GM12878 (cell line): ENCODE results near the gene GNAQ. TPM values are rescaled to one million over a fixed set of nuclear protein-coding genes. Genes with fewer than 3 reads are reported as not detected.

Source experiments
- ATAC-seq: fragments of 200-7000 bp; cut with Tn5 transposase; 3 replicates; pipeline ENCODE4 v1.9.1; 2020; ENCODE audit warnings: mild to moderate bottlenecking, moderate library complexity
- BruUV-seq: library from RNA; stranded (reverse); fragments of 400-500 nt; replicated peaks from 2 replicates; lab custom pipeline; 2021; lab: Mats Ljungman, UMichigan
- CTCF ChIA-PET: fragments of 300-600 bp; sonication (Branson Sonifier 250); formaldehyde crosslinking; extraction: SDS; loops from one replicate; lab custom pipeline; 2021; ENCODE audit warnings: inconsistent platforms; lab: Yijun Ruan, JAX
- POLR2A ChIA-PET: fragments of 350-600 bp; formaldehyde crosslinking; extraction: SDS; loops from one replicate; lab custom pipeline; 2021; ENCODE audit warnings: inconsistent platforms; lab: Charles Lee
- RAD21 ChIA-PET: fragments of 300-600 bp; sonication (Branson Sonifier 250); formaldehyde crosslinking; loops from one replicate; lab custom pipeline; 2023; ENCODE audit warnings: antibody characterized with exemption; ENCODE audit not compliant: unreplicated experiment; lab: Charles Lee
- SMC1A ChIA-PET: fragments of 300-600 bp; sonication (Branson Sonifier 250); formaldehyde crosslinking; loops from one replicate; lab custom pipeline; 2023; ENCODE audit not compliant: unreplicated experiment, uncharacterized antibody; lab: Charles Lee
- DNase-seq: peaks from one replicate; pipeline ENCODE4 v3.0.0-alpha.2; 2011; ENCODE audit warnings: low read depth, low spot score
- FAIRE-seq: peaks from 3 replicates; lab custom pipeline; 2011; peaks lifted over from hg19 to GRCh38; lab: Jason Lieb, UNC
- H2AFZ ChIP-seq: 2 replicates; pipeline ENCODE4 v1.6.0; 2011; ENCODE audit warnings: low read depth, low read length, control low read depth; ENCODE audit not compliant: control insufficient read depth
- H3K27ac ChIP-seq: 2 replicates; pipeline ENCODE4 v1.5.1; 2011; ENCODE audit warnings: control low read depth; ENCODE audit not compliant: control insufficient read depth, insufficient read depth
- H3K27me3 ChIP-seq, 2 experiments: replicated peaks in 1 of 2; 2 replicates each; pipeline versions ENCODE4 v1.6.0 to v1.6.1; 2011; ENCODE audit warnings: low read length in 1 of 2; ENCODE audit not compliant: control insufficient read depth in 2 of 2, insufficient read depth in 2 of 2
- H3K36me3 ChIP-seq, 2 experiments: 2 replicates each; pipeline ENCODE4 v1.5.1; 2011; ENCODE audit warnings: low read length in 1 of 2; ENCODE audit not compliant: control insufficient read depth in 2 of 2, insufficient read depth in 2 of 2
- H3K4me1 ChIP-seq: 2 replicates; pipeline ENCODE4 v1.6.1; 2011; ENCODE audit warnings: mild to moderate bottlenecking, low read length, moderate library complexity, mixed read lengths; ENCODE audit not compliant: control insufficient read depth, insufficient read depth
- H3K4me2 ChIP-seq: 2 replicates; pipeline ENCODE4 v1.6.0; 2011; ENCODE audit warnings: control low read depth; ENCODE audit not compliant: control insufficient read depth, insufficient read depth
- H3K4me3 ChIP-seq: fragments of 200-600 bp; sonication (generic); 2 replicates; pipeline ENCODE4 v1.5.1; 2016
- H3K79me2 ChIP-seq: 2 replicates; pipeline ENCODE4 v1.6.0; 2011; ENCODE audit warnings: low read length; ENCODE audit not compliant: control insufficient read depth, insufficient read depth
- H3K9ac ChIP-seq: 2 replicates; pipeline ENCODE4 v1.8.0; 2011; ENCODE audit warnings: low read length, control low read depth, mixed read lengths; ENCODE audit not compliant: control insufficient read depth, insufficient read depth
- H3K9me3 ChIP-seq: replicated peaks from 3 replicates; pipeline ENCODE4 v1.5.1; 2011; ENCODE audit warnings: mild to moderate bottlenecking, low read length; ENCODE audit not compliant: control insufficient read depth, insufficient read depth
- H4K20me1 ChIP-seq: 2 replicates; pipeline ENCODE4 v1.6.0; 2011; ENCODE audit not compliant: control insufficient read depth, insufficient read depth
- BMI1 ChIP-seq: fragments of 450-650 bp; IDR thresholded peaks from 2 replicates; pipeline ENCODE4 v1.6.1; 2016; ENCODE audit warnings: mild to moderate bottlenecking, moderate library complexity, borderline replicate concordance
- CBX3 ChIP-seq: fragments of 200-600 bp; sonication (generic); IDR thresholded peaks from 2 replicates; pipeline ENCODE4 v1.6.1; 2016; ENCODE audit warnings: low read depth, borderline replicate concordance
- ESRRA ChIP-seq: IDR thresholded peaks from 2 replicates; pipeline ENCODE4 v1.6.1; 2012; ENCODE audit warnings: mild to moderate bottlenecking, low read length, improper control_type of control experiment
- HDAC2 ChIP-seq: fragments of 200-600 bp; sonication (generic); IDR thresholded peaks from 2 replicates; pipeline ENCODE4 v1.6.1; 2017
- NR2C2 ChIP-seq: IDR thresholded peaks from 2 replicates; pipeline ENCODE4 v1.6.1; 2011; ENCODE audit warnings: borderline replicate concordance, low read depth; ENCODE audit not compliant: control insufficient read depth, insufficient read length
- PAX5 ChIP-seq: IDR thresholded peaks from 2 replicates; pipeline ENCODE4 v1.6.1; 2011; ENCODE audit warnings: low read depth, low read length, borderline replicate concordance
- POLR2A ChIP-seq: IDR thresholded peaks from 2 replicates; pipeline ENCODE4 v1.6.1; 2011; ENCODE audit warnings: low read depth, mild to moderate bottlenecking, low read length
- RCOR1 ChIP-seq: conservative IDR thresholded peaks from 2 replicates; pipeline ENCODE4 v1.6.1; 2012; ENCODE audit warnings: low read depth, low read length, improper control_type of control experiment
- RELA ChIP-seq: fragments of 450-650 bp; IDR thresholded peaks from 2 replicates; pipeline ENCODE4 v1.8.0; 2014; ENCODE audit warnings: borderline replicate concordance; ENCODE audit not compliant: partially characterized antibody
- SPI1 ChIP-seq: IDR thresholded peaks from 2 replicates; pipeline ENCODE4 v1.6.1; 2011; ENCODE audit warnings: low read depth, mild to moderate bottlenecking, low read length, moderate library complexity, borderline replicate concordance; ENCODE audit not compliant: insufficient read depth
- STAT1 ChIP-seq: fragments of 450-650 bp; conservative IDR thresholded peaks from 2 replicates; pipeline ENCODE4 v1.6.1; 2014; ENCODE audit warnings: antibody characterized with exemption, mild to moderate bottlenecking
- SUPT20H ChIP-seq: IDR thresholded peaks from 2 replicates; pipeline ENCODE4 v1.6.1; 2011; ENCODE audit warnings: low read depth, mild to moderate bottlenecking, low read length, moderate library complexity, borderline replicate concordance; ENCODE audit not compliant: control insufficient read depth
- ZNF217 ChIP-seq: fragments of 450-650 bp; IDR thresholded peaks from 2 replicates; pipeline ENCODE4 v1.6.1; 2017; ENCODE audit warnings: antibody characterized with exemption, mild to moderate bottlenecking
- ZNF274 ChIP-seq: IDR thresholded peaks from one replicate; pipeline ENCODE4 v1.8.0; 2011; ENCODE audit not compliant: insufficient read length, insufficient read depth
- WGBS: methylation state at CpG from one replicate; pipeline ENCODE4 v1.1.6; 2016; ENCODE audit warnings: low lambda C conversion rate; ENCODE audit not compliant: insufficient replicate concordance, insufficient coverage; ENCODE audit errors: missing lambda C conversion rate; 5-methylcytosine and 5-hydroxymethylcytosine counted together
- in situ Hi-C: fragments of 300-500 bp; cut with MboI; formaldehyde crosslinking; loops from 9 replicates; pipeline ENCODE4 v1.14.3; 2018; ENCODE audit warnings: mixed read lengths
- intact Hi-C: fragments of 100-400 bp; cut with micrococcal nuclease; formaldehyde crosslinking; loops from one replicate; pipeline ENCODE4 v1.14.2; 2022; ENCODE audit not compliant: unreplicated experiment
- polyA plus RNA-seq, 11 experiments: library from polyadenylated mRNA; depleted of rRNA in 4 of 11; unstranded in 6 of 11; stranded (reverse) in 5 of 11; fragments of >200 nt; fragmentation: Nextera tagmentation in 4 of 11; fragmentation: Illumina TruSeq in 1 of 11; extraction: Ambion mirVana in 4 of 11; extraction: Trizol in 1 of 11; gene quantifications; 1 replicate in 1 of 11; 2 replicates in 10 of 11; pipeline versions ENCODE4 v1.2.1 to v1.2.3, GENCODE V29; 2011 to 2016; ENCODE audit warnings: inconsistent platforms in 2 of 11, missing spikeins in 2 of 11, low read depth in 1 of 11
- total RNA-seq, 4 experiments: library from RNA; depleted of rRNA in 3 of 4; stranded (reverse); fragments of >200 nt in 3 of 4; fragmentation: Illumina TruSeq in 1 of 4; extraction: Trizol in 1 of 4; gene quantifications; 2 replicates each; pipeline versions ENCODE4 v1.2.1 to v1.2.3, GENCODE V29; 2013 to 2021
- TF ChIP-seq, protein P1 (sequence below): IDR thresholded peaks from 2 replicates; pipeline ENCODE4 v1.6.1; 2011; ENCODE audit warnings: borderline replicate concordance, low read depth, mild to moderate bottlenecking, moderate library complexity, mixed read lengths, low read length; ENCODE audit not compliant: insufficient read depth; ENCODE audit errors: extremely low read length
- TF ChIP-seq, protein P2 (sequence below): fragments of 150-350 bp; IDR thresholded peaks from 2 replicates; pipeline ENCODE4 v1.6.1; 2014; ENCODE audit warnings: mild to moderate bottlenecking, low read depth, low read length
- TF ChIP-seq, protein P3 (sequence below): IDR thresholded peaks from 2 replicates; pipeline ENCODE4 v1.6.1; 2012; ENCODE audit warnings: low read depth, low read length, improper control_type of control experiment

Gene GNAQ
- total and polyA plus RNA-seq, 10 of the 15 experiments (the other 5 are each of a cell fraction or from before 2014, with no cell fraction given) = 0.15 to 47.2 (median 0.49) TPM

DNA sequence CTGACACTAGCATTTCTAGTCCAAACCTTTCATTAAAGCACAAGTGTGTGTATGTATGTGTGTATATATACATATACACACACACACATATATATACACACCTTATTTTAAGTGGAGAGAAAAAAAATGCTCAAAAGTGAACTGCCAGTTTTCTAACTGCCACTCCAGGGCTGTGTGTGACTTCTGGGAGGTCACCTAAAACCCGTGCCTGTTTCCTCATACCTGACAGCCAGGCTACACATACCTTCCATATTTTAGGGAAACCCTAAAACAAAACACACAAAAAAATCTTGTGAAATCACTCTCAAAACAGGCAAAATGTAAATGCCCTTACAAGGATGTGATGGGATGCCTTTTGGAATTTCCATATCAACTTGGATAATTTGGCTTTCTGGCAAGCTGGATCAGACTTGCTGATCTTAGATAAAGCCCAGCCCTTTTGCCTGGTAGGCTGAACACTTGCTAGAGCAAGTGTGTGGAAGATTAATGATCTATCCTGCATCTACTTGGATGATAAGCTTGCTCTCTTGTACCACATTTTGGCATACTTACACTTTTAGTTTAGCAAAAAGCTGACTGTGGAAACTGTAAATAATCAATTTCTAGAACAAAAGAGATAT lies 127.8 kb downstream of the GNAQ start:
- POLR2A ChIA-PET = interaction anchor here (0.7 to 1.9 kb wide), 7 partner anchors 10 to 169 kb away, joined by 3 to 9 read pairs (median 4); no protein-coding TSS in a partner anchor
- Histone ChIP-seq H3K4me1 (no peaks in the 10 kb centered on the region), H3K4me2 (no peak overlapping the region), H3K9me3 (no peaks in the 10 kb centered on the region), H3K27ac (no peak overlapping the region), H3K4me3 (no peak overlapping the region), H2AFZ (no peak overlapping the region), H3K27me3 (no peaks in the 10 kb centered on the region), H3K36me3 (no peaks in the 10 kb centered on the region), H3K9ac (no peak overlapping the region), H3K79me2 (no peaks in the 10 kb centered on the region), H4K20me1 (no peaks in the 10 kb centered on the region)
- no peak for TF ChIP-seq RELA
- TF ChIP-seq, protein P1, sequence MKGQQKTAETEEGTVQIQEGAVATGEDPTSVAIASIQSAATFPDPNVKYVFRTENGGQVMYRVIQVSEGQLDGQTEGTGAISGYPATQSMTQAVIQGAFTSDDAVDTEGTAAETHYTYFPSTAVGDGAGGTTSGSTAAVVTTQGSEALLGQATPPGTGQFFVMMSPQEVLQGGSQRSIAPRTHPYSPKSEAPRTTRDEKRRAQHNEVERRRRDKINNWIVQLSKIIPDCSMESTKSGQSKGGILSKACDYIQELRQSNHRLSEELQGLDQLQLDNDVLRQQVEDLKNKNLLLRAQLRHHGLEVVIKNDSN = no peak
- no peak for TF ChIP-seq ZNF217
- no peak for TF ChIP-seq BMI1
- TF ChIP-seq SUPT20H = no peak
- no peak for TF ChIP-seq NR2C2
- no peak for TF ChIP-seq ESRRA
- no peak for TF ChIP-seq STAT1
- TF ChIP-seq, protein P2, sequence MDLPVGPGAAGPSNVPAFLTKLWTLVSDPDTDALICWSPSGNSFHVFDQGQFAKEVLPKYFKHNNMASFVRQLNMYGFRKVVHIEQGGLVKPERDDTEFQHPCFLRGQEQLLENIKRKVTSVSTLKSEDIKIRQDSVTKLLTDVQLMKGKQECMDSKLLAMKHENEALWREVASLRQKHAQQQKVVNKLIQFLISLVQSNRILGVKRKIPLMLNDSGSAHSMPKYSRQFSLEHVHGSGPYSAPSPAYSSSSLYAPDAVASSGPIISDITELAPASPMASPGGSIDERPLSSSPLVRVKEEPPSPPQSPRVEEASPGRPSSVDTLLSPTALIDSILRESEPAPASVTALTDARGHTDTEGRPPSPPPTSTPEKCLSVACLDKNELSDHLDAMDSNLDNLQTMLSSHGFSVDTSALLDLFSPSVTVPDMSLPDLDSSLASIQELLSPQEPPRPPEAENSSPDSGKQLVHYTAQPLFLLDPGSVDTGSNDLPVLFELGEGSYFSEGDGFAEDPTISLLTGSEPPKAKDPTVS = no peak
- no peak for TF ChIP-seq ZNF274
- no peak for TF ChIP-seq POLR2A
- no peak for TF ChIP-seq RCOR1
- TF ChIP-seq SPI1 = no peak
- no peak for TF ChIP-seq CBX3
- no peak for TF ChIP-seq HDAC2
- TF ChIP-seq, protein P3, sequence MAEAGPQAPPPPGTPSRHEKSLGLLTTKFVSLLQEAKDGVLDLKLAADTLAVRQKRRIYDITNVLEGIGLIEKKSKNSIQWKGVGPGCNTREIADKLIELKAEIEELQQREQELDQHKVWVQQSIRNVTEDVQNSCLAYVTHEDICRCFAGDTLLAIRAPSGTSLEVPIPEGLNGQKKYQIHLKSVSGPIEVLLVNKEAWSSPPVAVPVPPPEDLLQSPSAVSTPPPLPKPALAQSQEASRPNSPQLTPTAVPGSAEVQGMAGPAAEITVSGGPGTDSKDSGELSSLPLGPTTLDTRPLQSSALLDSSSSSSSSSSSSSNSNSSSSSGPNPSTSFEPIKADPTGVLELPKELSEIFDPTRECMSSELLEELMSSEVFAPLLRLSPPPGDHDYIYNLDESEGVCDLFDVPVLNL = no peak
- TF ChIP-seq PAX5 = no peak
- DNase-seq = no peak
- no peak for ATAC-seq
- SMC1A ChIA-PET = interaction anchor here (1.0 to 7.3 kb wide), 10 partner anchors 9 to 52 kb away, joined by 3 to 71 read pairs (median 5); no protein-coding TSS in a partner anchor
- no peak for FAIRE-seq
- in situ Hi-C loops = no loop called here
- CTCF ChIA-PET = interaction anchor here (0.6 to 2.8 kb wide), 4 partner anchors 11 to 139 kb away, joined by 3 to 15 read pairs (median 4); no protein-coding TSS in a partner anchor
- RAD21 ChIA-PET = interaction anchor here (1.1 to 3.8 kb wide), 6 partner anchors 8 to 217 kb away, joined by 3 to 25 read pairs (median 4); no protein-coding TSS in a partner anchor
- WGBS = 0% methylated on average over 1 of the region's 1 CpG
- no TSS peak for BruUV-seq
- intact Hi-C loops = no loop called here
